GM23338 (cell line): ENCODE results near the gene ZBTB20. TPM values are rescaled to one million over a fixed set of nuclear protein-coding genes. Genes with fewer than 3 reads are reported as not detected.

Source experiments
- EZH2 ChIP-seq: fragments of 200-600 bp; sonication (generic); IDR thresholded peaks from one replicate; pipeline ENCODE4 v1.8.0; 2017; ENCODE audit warnings: antibody characterized with exemption, mild to moderate bottlenecking, low read depth; ENCODE audit not compliant: unreplicated experiment
- JUNB ChIP-seq: IDR thresholded peaks from one replicate; pipeline ENCODE4 v1.6.1; 2016; ENCODE audit warnings: antibody characterized with exemption; ENCODE audit not compliant: unreplicated experiment
- NANOG ChIP-seq: IDR thresholded peaks from 2 replicates; pipeline ENCODE4 v1.6.1; 2016; ENCODE audit warnings: antibody characterized with exemption, borderline replicate concordance
- POLR2AphosphoS5 ChIP-seq: IDR thresholded peaks from 2 replicates; pipeline ENCODE4 v1.6.1; 2016; ENCODE audit warnings: antibody characterized with exemption, low read depth
- STAT1 ChIP-seq: IDR thresholded peaks from one replicate; pipeline ENCODE4 v1.6.1; 2016; ENCODE audit warnings: antibody characterized with exemption; ENCODE audit not compliant: unreplicated experiment
- polyA plus RNA-seq: library from polyadenylated mRNA; unstranded; fragments of >200 nt; fragmentation: Nextera tagmentation; extraction: Ambion mirVana; gene quantifications from 2 replicates; pipeline ENCODE4 v1.2.1, GENCODE V29; 2016
- total RNA-seq: library from RNA; depleted of rRNA; stranded (reverse); fragments of >200 nt; shearing (Covaris generic); gene quantifications from 2 replicates; pipeline ENCODE4 v1.2.3, GENCODE V29; 2014
- TF ChIP-seq, protein P1 (sequence below): fragments of 250-450 bp; sonication (Bioruptor Pico); IDR thresholded peaks from 2 replicates; pipeline ENCODE4 v1.5.0; 2020; ENCODE audit warnings: mild to moderate bottlenecking, moderate library complexity
- TF ChIP-seq, protein P2 (sequence below): IDR thresholded peaks from 2 replicates; pipeline ENCODE4 v1.6.1; 2016; ENCODE audit warnings: antibody characterized with exemption
- TF ChIP-seq, protein P3 (sequence below), 2 experiments: fragments of 200-600 bp in 1 of 2; sonication (generic) in 1 of 2; conservative IDR thresholded peaks; 2 replicates each; pipeline versions ENCODE4 v1.5.1 to v1.6.1; 2016 to 2017; ENCODE audit warnings: antibody characterized with exemption in 2 of 2, low read depth in 2 of 2, mild to moderate bottlenecking in 2 of 2, moderate library complexity in 1 of 2
- TF ChIP-seq, protein P4 (sequence below): IDR thresholded peaks from one replicate; pipeline ENCODE4 v1.6.1; 2018; ENCODE audit warnings: antibody characterized with exemption; ENCODE audit not compliant: unreplicated experiment

ZBTB20 gene
- total and polyA plus RNA-seq, 2 experiments from 2014 or later: 2.0 to 3.3 TPM

DNA sequence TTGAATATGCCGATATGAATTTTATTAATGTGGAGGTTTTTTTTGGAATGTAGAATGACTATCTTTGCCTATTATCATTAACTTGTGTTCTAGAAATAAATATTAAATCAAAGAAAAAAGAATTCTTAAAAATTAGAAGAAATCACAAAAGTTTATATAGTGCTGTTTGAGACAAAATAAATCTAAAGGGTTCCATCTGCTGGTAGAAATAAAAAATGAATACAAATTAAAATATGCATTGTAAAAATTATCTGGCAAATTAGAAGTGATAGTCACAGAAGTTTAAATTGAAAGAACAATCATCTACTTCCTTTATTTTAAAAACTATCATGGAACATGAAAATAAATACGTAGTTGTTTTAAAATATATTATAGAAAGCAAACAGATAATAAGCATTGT is 22.7 kb upstream of the ZBTB20 start (continued):
- TF ChIP-seq, protein P1, sequence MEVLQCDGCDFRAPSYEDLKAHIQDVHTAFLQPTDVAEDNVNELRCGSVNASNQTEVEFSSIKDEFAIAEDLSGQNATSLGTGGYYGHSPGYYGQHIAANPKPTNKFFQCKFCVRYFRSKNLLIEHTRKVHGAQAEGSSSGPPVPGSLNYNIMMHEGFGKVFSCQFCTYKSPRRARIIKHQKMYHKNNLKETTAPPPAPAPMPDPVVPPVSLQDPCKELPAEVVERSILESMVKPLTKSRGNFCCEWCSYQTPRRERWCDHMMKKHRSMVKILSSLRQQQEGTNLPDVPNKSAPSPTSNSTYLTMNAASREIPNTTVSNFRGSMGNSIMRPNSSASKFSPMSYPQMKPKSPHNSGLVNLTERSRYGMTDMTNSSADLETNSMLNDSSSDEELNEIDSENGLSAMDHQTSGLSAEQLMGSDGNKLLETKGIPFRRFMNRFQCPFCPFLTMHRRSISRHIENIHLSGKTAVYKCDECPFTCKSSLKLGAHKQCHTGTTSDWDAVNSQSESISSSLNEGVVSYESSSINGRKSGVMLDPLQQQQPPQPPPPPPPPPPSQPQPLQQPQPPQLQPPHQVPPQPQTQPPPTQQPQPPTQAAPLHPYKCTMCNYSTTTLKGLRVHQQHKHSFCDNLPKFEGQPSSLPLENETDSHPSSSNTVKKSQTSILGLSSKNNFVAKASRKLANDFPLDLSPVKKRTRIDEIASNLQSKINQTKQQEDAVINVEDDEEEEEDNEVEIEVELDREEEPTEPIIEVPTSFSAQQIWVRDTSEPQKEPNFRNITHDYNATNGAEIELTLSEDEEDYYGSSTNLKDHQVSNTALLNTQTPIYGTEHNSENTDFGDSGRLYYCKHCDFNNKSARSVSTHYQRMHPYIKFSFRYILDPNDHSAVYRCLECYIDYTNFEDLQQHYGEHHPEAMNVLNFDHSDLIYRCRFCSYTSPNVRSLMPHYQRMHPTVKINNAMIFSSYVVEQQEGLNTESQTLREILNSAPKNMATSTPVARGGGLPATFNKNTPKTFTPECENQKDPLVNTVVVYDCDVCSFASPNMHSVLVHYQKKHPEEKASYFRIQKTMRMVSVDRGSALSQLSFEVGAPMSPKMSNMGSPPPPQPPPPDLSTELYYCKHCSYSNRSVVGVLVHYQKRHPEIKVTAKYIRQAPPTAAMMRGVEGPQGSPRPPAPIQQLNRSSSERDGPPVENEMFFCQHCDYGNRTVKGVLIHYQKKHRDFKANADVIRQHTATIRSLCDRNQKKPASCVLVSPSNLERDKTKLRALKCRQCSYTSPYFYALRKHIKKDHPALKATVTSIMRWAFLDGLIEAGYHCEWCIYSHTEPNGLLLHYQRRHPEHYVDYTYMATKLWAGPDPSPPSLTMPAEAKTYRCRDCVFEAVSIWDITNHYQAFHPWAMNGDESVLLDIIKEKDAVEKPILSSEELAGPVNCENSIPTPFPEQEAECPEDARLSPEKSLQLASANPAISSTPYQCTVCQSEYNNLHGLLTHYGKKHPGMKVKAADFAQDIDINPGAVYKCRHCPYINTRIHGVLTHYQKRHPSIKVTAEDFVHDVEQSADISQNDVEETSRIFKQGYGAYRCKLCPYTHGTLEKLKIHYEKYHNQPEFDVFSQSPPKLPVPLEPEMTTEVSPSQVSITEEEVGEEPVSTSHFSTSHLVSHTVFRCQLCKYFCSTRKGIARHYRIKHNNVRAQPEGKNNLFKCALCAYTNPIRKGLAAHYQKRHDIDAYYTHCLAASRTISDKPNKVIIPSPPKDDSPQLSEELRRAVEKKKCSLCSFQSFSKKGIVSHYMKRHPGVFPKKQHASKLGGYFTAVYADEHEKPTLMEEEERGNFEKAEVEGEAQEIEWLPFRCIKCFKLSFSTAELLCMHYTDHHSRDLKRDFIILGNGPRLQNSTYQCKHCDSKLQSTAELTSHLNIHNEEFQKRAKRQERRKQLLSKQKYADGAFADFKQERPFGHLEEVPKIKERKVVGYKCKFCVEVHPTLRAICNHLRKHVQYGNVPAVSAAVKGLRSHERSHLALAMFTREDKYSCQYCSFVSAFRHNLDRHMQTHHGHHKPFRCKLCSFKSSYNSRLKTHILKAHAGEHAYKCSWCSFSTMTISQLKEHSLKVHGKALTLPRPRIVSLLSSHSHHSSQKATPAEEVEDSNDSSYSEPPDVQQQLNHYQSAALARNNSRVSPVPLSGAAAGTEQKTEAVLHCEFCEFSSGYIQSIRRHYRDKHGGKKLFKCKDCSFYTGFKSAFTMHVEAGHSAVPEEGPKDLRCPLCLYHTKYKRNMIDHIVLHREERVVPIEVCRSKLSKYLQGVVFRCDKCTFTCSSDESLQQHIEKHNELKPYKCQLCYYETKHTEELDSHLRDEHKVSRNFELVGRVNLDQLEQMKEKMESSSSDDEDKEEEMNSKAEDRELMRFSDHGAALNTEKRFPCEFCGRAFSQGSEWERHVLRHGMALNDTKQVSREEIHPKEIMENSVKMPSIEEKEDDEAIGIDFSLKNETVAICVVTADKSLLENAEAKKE (CRISPR knock-in tag): no peak
- TF ChIP-seq, protein P2, sequence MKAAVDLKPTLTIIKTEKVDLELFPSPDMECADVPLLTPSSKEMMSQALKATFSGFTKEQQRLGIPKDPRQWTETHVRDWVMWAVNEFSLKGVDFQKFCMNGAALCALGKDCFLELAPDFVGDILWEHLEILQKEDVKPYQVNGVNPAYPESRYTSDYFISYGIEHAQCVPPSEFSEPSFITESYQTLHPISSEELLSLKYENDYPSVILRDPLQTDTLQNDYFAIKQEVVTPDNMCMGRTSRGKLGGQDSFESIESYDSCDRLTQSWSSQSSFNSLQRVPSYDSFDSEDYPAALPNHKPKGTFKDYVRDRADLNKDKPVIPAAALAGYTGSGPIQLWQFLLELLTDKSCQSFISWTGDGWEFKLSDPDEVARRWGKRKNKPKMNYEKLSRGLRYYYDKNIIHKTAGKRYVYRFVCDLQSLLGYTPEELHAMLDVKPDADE: no peak
- TF ChIP-seq STAT1: no peak
- no peak for TF ChIP-seq EZH2
- TF ChIP-seq, protein P3, sequence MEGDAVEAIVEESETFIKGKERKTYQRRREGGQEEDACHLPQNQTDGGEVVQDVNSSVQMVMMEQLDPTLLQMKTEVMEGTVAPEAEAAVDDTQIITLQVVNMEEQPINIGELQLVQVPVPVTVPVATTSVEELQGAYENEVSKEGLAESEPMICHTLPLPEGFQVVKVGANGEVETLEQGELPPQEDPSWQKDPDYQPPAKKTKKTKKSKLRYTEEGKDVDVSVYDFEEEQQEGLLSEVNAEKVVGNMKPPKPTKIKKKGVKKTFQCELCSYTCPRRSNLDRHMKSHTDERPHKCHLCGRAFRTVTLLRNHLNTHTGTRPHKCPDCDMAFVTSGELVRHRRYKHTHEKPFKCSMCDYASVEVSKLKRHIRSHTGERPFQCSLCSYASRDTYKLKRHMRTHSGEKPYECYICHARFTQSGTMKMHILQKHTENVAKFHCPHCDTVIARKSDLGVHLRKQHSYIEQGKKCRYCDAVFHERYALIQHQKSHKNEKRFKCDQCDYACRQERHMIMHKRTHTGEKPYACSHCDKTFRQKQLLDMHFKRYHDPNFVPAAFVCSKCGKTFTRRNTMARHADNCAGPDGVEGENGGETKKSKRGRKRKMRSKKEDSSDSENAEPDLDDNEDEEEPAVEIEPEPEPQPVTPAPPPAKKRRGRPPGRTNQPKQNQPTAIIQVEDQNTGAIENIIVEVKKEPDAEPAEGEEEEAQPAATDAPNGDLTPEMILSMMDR (conservative IDR thresholded peaks at IDR 0.05; ENCODE audit: low read depth in 2 of 2): no peak; a peak in 1 of 4 replicates
- TF ChIP-seq, protein P4, sequence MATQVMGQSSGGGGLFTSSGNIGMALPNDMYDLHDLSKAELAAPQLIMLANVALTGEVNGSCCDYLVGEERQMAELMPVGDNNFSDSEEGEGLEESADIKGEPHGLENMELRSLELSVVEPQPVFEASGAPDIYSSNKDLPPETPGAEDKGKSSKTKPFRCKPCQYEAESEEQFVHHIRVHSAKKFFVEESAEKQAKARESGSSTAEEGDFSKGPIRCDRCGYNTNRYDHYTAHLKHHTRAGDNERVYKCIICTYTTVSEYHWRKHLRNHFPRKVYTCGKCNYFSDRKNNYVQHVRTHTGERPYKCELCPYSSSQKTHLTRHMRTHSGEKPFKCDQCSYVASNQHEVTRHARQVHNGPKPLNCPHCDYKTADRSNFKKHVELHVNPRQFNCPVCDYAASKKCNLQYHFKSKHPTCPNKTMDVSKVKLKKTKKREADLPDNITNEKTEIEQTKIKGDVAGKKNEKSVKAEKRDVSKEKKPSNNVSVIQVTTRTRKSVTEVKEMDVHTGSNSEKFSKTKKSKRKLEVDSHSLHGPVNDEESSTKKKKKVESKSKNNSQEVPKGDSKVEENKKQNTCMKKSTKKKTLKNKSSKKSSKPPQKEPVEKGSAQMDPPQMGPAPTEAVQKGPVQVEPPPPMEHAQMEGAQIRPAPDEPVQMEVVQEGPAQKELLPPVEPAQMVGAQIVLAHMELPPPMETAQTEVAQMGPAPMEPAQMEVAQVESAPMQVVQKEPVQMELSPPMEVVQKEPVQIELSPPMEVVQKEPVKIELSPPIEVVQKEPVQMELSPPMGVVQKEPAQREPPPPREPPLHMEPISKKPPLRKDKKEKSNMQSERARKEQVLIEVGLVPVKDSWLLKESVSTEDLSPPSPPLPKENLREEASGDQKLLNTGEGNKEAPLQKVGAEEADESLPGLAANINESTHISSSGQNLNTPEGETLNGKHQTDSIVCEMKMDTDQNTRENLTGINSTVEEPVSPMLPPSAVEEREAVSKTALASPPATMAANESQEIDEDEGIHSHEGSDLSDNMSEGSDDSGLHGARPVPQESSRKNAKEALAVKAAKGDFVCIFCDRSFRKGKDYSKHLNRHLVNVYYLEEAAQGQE: no peak
- no peak for TF ChIP-seq JUNB
- TF ChIP-seq POLR2AphosphoS5: no peak
- no peak for TF ChIP-seq NANOG
